ENCODE results near the gene ZNF483.
"Not testable (repeated sequence)": the region's sequence is repeated elsewhere in the genome, so short reads cannot be mapped to it uniquely, and the experiment has no call there.

ZNF483 gene

DNA sequence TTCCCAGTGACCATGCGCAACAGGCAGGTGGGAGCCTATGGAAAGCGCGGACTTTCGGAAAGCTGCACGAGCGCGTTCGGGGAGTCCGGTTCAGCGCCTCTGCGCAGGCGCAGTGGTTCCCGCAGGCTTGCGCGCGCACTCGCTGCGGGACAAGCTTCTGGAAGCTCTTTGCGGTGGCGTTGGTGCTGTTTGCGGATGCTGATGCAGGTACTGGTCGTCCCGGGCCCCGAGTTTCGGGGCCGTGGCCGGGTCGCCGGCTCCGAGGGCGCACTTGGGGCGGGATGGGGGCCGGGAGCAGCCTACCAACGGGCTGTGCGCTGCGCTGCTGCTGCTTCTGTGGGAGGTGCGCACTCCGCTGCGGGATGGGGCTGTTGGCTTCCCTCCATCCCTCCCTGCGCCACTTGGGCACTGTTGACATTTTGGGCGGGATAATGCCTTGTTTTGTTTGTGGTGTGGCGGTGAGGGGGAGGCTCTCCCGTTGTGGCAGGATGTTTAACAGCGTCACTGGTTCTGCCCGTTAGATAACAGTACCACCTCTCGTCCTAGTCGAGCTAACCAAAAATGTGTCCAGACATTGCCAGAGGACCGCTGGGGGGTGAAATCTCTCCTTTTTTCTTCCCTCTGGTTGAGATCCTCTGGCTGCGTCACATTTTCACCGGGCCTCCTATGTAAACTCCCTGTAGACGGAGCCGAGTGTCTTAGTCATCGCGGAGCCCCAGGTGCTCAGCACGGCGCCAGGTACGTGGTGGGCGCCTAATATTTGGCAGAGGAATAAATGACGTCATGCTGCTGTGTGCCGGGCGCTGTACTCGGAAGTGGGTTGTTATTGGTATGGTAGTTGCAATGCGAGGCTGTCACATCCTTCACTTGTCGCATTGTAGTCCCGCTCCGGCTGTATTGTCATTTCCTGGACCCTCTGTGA lies at the start of gene ZNF483:
ZNF483 (plus strand) TSS at position 124 of the 922 bp plus-strand sequence. CDS start 2,217 bp downstream, outside the sequence.
- DNase-seq (ENCODE audit: low read depth): no peak

GRCh38 chr9:111475195-111475594 lies 49.8 kb upstream of the ZNF483 start:
- DNase-seq (ENCODE audit: low read depth): no peak

DNA sequence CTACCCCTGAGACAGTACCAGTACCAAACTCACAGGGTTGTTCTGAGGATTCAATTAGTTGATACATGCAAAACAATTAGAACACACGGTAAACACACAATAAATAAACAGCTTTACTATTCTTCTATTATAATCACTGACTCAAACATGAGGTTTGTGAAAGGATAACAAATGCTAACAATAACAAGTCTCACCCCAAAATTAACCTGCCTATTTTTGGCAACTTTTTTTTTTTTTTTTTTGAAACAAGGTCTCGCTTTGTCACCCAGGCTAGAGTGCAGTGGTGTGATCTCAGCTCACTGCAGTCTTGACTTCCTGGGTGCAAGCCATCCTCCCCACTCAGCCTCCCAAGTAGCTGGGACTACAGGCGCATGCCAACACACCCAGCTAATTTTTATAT lies 47.3 kb upstream of the ZNF483 start:
- DNase-seq (ENCODE audit: low read depth): no peak

- no peak for DNase-seq (ENCODE audit: low read depth)
Observed at GRCh38 chr9:111481885-111482636, 42.9 kb upstream of the ZNF483 start.

DNA sequence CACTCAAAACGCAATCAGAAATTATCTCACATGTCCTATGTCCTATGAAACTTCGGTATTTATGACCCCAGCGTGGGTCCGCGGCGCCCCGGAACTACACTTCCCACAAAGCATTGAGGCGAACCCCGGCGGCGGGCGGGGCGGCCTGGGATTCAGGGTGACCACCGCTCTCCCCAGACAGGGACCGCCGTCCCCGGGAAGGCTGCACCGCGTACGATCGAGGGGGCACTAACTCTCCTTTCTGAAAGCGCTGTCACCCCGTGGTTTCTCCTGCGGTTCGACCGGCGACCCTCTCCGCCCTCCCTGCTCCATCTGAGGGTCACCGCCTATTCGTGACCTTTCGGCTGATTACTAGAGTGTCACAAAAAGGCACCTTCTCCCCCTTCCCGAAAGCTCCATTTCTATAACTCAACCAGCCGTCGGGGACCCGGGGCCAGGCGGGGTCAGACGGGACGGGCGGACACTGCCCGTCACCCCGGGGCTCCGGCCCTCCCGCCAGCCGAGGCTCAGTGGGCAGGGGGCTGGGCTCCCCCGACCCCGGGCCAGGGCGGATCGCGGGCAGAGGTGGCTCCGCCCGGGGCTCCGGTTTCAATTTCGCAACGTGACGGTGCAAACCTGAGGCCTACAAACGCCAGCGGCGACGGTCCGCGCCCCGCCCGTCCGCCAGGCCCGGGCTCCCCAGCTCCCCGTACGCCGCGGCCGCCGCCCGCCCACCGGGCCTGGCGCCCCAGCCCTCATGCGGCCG lies 42.1 kb upstream of the ZNF483 start:
- no peak for DNase-seq (ENCODE audit: low read depth)

DNA sequence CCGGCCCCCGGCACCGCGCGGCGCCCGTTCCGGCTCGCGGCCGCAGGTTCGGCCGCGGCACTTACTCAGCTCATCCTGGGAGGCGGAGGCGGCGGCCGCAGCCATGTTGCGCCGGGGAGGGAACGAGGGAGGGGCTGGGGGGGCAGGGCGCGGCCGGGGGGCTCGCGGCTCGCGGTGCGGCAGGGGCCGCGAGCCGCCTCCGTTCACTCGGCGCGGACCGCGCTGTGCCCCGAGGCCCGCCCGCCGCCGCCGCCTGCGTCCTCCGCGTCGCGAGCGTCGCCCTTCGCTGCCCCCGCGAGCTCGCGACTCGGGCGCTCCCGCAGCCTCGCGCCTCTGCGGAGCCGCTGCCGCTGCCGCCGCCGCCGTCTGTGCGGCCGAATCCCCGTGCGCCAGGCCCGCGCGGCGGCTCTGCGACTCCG lies 41.5 kb upstream of the ZNF483 start:
- no peak for DNase-seq (ENCODE audit: low read depth)

DNA sequence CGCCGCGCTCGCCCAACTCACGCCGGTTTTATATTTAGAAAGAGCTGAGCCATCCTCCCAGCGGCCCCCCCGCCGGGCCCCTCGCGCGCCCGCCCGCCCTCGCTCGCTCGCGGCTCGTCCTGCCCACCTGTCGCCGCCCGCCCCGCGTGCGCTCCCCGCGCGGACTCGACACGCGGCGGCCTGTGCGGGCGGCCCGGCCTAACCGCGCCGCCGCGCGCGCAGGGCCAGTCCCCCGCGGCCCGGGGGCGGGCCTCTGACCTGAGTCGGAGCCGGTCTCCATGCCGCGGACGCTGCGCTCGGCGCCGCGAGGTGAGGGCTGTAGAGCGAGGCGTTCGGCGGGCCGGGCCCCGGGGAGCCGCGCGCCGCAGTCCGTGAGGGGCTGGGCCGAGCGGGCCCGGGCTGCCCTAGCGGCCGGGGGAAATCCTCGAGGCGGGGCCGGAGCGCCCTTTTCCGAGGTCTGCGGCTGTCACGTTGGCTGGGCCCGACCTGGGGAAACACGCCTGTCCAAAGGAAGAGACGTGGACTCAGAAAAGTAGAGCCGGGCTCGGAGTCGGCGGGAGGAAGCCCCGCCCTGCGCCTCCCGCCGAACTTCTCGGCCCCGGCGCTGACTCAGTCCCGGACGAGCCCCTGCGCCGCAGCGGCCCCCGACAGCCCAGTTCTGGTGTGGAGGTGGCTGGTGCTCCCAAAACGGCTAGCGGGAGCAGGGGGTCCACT lies 41.0 kb upstream of the ZNF483 start, which contains the start of gene ECPAS:
ECPAS (minus strand) TSS at position 526 of the 714 bp plus-strand sequence. CDS start 11,465 bp downstream, outside the sequence.
- DNase-seq (ENCODE audit: low read depth): no peak

GRCh38 chr9:111484572-111484894 lies 40.4 kb upstream of the ZNF483 start:
- DNase-seq (ENCODE audit: low read depth): no peak

DNA sequence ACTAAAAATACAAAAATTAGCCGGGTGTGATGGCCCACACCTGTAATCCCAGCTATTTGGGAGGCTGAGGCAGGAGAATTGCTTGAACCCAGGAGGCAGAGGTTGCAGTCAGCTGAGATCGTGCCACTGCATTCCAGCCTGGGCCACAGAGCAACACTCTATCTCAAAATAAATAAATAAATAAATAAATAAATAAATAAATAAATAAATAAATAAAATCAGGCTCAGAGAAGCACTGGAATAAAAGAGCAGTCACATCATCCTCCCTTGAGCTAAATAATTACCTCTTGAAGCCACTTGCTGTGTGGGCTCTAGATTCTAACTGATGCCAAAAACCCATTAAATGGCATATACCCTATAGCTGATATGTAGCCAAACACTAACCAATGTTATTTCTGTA lies 27.8 kb upstream of the ZNF483 start:
- not testable (repeated sequence) for DNase-seq (ENCODE audit: low read depth)

- DNase-seq (ENCODE audit: low read depth): no peak
Observed at GRCh38 chr9:111501005-111501562, 23.9 kb upstream of the ZNF483 start.

DNA sequence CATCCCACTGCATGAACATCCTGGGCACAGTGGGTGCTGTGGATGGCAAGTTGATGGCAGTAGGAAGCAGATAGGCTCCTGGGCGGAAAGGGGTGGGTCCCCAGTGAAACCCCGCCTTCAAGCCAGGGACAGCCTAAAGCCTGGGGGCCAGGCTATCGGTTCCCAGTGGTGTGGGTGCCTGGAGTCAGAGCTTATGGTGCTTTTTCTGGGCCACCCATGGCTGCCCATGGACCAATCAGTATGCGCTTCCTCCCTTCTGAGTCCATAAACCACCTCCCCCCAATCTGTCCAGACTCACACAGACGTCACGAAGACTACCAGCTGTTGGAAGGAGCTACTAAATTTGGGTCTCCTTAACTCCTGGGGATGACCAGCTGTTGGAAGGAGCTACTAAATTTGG lies 23.3 kb upstream of the ZNF483 start:
- no peak for DNase-seq (ENCODE audit: low read depth)

- DNase-seq (ENCODE audit: low read depth): no peak
Observed at GRCh38 chr9:111502506-111502905, 22.5 kb upstream of the ZNF483 start.

- DNase-seq (ENCODE audit: low read depth): not testable (repeated sequence)
Observed at GRCh38 chr9:111511581-111511980, 13.4 kb upstream of the ZNF483 start.

DNA sequence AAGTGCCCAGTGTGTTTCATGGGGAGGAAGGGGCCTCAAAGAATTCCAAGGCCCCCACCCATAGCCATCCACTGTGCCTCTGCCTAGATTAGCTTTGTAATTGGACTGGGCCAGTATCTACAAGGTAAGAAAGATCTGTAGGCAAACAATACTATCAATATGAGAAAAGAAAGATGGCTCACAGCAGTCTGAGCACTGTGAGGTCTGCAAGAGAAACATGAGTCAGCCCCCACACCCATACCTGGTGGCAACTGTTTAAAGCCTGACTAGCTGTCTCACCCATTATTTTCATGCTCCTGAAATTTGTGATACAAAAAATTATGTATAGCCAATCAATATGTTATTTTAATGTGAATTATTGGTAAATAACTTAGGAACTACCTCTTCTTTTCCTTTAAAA lies 10.0 kb upstream of the ZNF483 start:
- no peak for DNase-seq (ENCODE audit: low read depth)

DNA sequence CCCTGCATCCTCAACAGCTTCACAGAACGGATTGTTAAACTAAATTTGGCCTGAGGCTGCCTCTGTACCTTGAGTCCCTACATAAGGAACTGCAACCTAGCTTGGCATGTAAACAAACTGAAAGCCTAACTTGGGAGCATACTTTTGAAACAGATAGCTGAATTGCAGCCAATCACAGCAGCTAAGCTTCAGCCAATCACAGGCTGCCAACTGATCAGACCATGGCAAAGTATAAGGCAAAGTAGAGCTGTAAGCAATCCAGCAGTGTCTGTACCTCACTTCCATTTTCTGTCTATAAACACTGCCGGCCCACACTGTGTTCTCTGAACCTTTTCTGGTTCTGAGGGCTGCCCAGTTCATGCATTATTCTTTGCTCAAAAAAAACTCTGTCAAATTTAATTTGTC lies 8.9 kb upstream of the ZNF483 start:
- DNase-seq (ENCODE audit: low read depth): no peak

DNA sequence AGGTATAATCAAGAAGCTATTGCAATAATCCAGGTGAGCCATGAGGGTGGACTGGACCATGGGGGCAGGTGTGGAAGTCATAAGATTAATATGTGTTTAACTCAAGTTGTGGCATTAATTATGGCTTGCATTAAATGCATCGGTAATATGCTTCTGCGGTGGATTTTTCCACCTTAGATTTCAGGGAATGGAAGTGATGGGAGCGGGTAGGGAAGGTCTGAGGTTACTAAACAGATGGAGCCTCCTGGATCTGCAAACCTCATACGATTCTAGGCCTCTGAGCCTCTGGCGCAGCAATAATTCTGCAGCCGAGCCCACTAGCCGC lies 286 bp upstream of the ZNF483 start:
- no peak for DNase-seq (ENCODE audit: low read depth)

DNA sequence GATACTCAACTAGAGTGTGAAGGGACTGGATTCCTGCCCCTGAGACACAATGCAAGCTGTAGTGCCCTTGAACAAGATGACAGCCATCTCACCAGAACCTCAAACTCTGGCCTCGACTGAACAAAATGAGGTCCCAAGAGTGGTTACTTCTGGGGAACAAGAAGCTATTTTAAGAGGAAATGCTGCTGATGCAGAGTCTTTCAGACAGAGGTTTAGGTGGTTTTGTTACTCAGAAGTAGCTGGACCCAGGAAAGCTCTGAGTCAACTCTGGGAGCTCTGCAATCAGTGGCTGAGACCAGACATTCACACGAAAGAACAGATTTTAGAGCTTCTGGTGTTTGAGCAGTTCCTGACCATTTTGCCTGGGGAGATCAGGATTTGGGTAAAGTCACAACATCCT lies 2.4 kb downstream of the ZNF483 start:
- DNase-seq (ENCODE audit: low read depth): no peak

GRCh38 chr9:111529787-111530186 lies 4.8 kb downstream of the ZNF483 start:
- no peak for DNase-seq (ENCODE audit: low read depth)

DNA sequence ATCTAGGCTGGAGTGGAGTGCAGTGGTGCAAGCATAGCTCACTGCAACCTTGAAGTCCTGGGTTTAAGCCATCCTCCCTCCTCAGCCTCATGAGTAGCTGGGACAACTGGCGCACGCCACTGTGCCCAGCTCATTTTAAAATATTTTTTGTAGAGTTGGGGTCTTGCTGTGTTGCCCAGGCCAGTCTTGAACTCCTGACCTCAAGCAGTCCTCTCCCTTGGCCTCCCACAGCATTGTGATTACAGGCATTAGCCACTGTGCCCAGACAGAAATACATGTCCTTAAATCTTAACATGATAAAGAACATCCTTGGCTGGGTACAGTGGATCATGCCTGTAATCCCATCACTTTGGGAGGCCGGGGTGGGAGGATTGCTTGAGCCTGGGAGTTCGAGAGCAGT lies 6.7 kb downstream of the ZNF483 start:
- no peak for DNase-seq (ENCODE audit: low read depth)

DNA sequence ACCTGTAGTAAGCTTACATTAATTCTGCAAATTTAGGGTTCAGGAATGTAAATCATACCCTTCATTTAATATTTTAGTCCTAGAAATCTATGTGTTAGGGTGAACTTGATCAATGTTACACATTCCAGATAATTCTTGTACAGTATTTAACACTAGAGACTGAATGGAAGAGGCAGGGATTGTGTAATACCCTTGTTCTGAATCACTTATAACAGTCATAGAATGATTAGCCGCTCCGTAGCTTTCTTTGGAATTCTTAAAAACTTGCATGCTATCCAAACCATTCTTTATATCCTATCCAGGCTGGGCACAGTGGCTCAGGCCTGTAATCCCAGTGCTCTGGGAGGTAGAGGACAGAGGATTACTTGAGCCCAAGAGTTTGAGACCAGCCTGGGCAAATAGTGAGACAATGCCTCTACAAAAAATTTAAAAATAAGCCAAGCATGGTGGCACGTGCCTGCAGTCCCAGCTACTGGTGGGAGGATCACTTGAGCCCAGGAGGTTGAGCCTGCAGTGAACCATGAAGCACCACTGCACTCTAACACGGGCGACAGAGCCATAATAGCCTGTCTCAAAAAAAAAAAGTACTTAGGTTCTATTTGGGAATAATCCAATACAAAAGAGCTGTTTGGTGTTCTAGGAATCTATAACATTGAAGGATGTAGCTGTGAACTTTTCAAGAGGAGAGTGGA lies 8.3 kb downstream of the ZNF483 start:
- DNase-seq (ENCODE audit: low read depth): no peak
